Esophagus muscularis mucosa (tissue), 4 donors: Measurements from ENCODE around the gene PPAN.

ENCODE experiments used
- EP300 ChIP-seq: sonication (generic); formaldehyde crosslinking; IDR thresholded peaks from one replicate; pipeline ENCODE4 v1.6.1; 2017; ENCODE audit warnings: antibody characterized with exemption
- POLR2A ChIP-seq: fragments of 450-650 bp; IDR thresholded peaks from one replicate; pipeline ENCODE4 v1.6.1; 2017; ENCODE audit warnings: antibody characterized with exemption, moderate library complexity, mild to moderate bottlenecking, low read depth
- POLR2AphosphoS5 ChIP-seq, 2 donors: sonication (generic); formaldehyde crosslinking; IDR thresholded peaks; one replicate each; pipeline ENCODE4 v1.6.1; 2017; ENCODE audit warnings: antibody characterized with exemption in 2 of 2
- TF ChIP-seq, protein P1 (sequence below), 3 experiments: fragments of 200-600 bp in 2 of 3; fragments of 450-650 bp in 1 of 3; sonication (generic) in 2 of 3; IDR thresholded peaks; one replicate each; pipeline ENCODE4 v1.5.1; 2017 to 2019; ENCODE audit warnings: antibody characterized with exemption in 3 of 3, mild to moderate bottlenecking in 2 of 3, moderate library complexity in 1 of 3

DNA sequence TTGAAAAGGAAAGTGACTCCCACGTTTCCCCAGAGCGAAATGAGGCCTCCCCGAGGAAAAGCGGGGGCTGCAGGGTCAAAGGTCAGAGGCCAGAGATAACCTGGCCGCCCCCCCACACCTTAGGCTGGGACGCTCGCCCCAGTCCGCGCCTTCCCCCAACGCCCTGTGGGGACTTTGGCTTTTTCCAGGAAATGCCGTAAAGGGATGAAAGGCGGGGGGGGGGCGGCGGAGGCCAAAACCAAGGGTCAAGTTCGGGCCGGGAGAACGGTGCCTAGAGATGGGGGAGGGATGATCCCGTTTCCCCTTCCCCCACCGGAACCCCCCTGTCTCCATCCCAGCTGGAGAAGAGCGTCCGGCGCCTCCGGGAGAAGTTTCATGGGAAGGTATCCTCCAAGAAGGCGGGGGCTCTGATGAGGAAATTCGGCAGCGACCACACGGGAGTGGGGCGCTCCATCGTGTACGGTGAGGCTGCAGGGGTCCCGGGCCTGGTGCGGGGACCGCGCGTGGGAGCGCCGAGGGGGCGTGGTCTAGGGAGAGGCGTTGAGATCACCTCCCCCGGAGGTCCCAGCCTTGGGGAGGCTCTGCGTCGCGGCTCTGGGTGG, 19.5 kb upstream of the PPAN start:
- TF ChIP-seq EP300 (no peak), POLR2A (no peak), POLR2AphosphoS5 (IDR thresholded peaks at IDR 0.05) (no peak)
- TF ChIP-seq, protein P1, sequence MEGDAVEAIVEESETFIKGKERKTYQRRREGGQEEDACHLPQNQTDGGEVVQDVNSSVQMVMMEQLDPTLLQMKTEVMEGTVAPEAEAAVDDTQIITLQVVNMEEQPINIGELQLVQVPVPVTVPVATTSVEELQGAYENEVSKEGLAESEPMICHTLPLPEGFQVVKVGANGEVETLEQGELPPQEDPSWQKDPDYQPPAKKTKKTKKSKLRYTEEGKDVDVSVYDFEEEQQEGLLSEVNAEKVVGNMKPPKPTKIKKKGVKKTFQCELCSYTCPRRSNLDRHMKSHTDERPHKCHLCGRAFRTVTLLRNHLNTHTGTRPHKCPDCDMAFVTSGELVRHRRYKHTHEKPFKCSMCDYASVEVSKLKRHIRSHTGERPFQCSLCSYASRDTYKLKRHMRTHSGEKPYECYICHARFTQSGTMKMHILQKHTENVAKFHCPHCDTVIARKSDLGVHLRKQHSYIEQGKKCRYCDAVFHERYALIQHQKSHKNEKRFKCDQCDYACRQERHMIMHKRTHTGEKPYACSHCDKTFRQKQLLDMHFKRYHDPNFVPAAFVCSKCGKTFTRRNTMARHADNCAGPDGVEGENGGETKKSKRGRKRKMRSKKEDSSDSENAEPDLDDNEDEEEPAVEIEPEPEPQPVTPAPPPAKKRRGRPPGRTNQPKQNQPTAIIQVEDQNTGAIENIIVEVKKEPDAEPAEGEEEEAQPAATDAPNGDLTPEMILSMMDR (IDR thresholded peaks at IDR 0.05), result no peak
